HEK293 (cell line): ENCODE results near the gene OGFRL1.

ENCODE experiments used
- CTCF ChIA-PET: fragments of 350-600 bp; formaldehyde crosslinking; extraction: SDS; loops from one replicate; lab custom pipeline; 2021; ENCODE audit warnings: antibody characterized with exemption; lab: Yijun Ruan, JAX
- POLR2A ChIA-PET: fragments of 300-600 bp; formaldehyde crosslinking; extraction: SDS; loops from one replicate; lab custom pipeline; 2020; ENCODE audit warnings: antibody characterized with exemption, inconsistent platforms; lab: Yijun Ruan, JAX
- H3K27ac ChIP-seq: fragments of 200-500 bp; sonication (Bioruptor generic); 2 replicates; pipeline ENCODE4 v1.5.1; 2014; ENCODE audit warnings: low read depth, low read length, control low read depth, inconsistent platforms; ENCODE audit errors: extremely low read depth
- H3K36me3 ChIP-seq, 2 experiments: fragments of 200-500 bp in 1 of 2; sonication (Bioruptor generic) in 1 of 2; 1 replicate in 1 of 2; 2 replicates in 1 of 2; pipeline ENCODE4 v1.5.1; 2014 to 2017; ENCODE audit warnings: inconsistent platforms in 2 of 2, low read length in 2 of 2; ENCODE audit not compliant: control insufficient read depth in 2 of 2, insufficient read depth in 1 of 2
- H3K4me1 ChIP-seq: fragments of 200-500 bp; sonication (Bioruptor generic); 2 replicates; pipeline ENCODE4 v1.5.1; 2014; ENCODE audit warnings: mild to moderate bottlenecking, low read length, inconsistent platforms; ENCODE audit not compliant: control insufficient read depth, insufficient read depth
- H3K4me3 ChIP-seq: 2 replicates; pipeline ENCODE4 v1.5.1; 2011; ENCODE audit warnings: low read depth, mild to moderate bottlenecking, control low read depth, low read length, moderate library complexity
- H3K9me3 ChIP-seq: fragments of 200-500 bp; sonication (Bioruptor generic); 2 replicates; pipeline ENCODE4 v1.5.1; 2014; ENCODE audit warnings: low read depth, low read length, inconsistent platforms; ENCODE audit not compliant: control insufficient read depth, insufficient read depth
- BCL11B ChIP-seq: fragments of 450-650 bp; formaldehyde crosslinking; IDR thresholded peaks from 2 replicates; pipeline ENCODE4 v1.5.1; 2016; ENCODE audit warnings: low read depth, missing biosample characterization, missing genetic modification characterization
- EGR2 ChIP-seq: fragments of 450-650 bp; formaldehyde crosslinking; IDR thresholded peaks from 2 replicates; pipeline ENCODE4 v1.5.1; 2016; ENCODE audit warnings: low read depth, missing biosample characterization, missing genetic modification characterization
- GLIS1 ChIP-seq: fragments of 450-650 bp; formaldehyde crosslinking; IDR thresholded peaks from 2 replicates; pipeline ENCODE4 v1.5.1; 2016; ENCODE audit warnings: missing biosample characterization, missing genetic modification characterization
- GLIS2 ChIP-seq: fragments of 450-650 bp; formaldehyde crosslinking; IDR thresholded peaks from 2 replicates; pipeline ENCODE4 v1.5.1; 2016; ENCODE audit warnings: missing biosample characterization, missing genetic modification characterization
- KLF7 ChIP-seq: fragments of 450-650 bp; formaldehyde crosslinking; IDR thresholded peaks from 2 replicates; pipeline ENCODE4 v1.5.1; 2016; ENCODE audit warnings: missing biosample characterization, missing genetic modification characterization, borderline replicate concordance
- OVOL3 ChIP-seq: fragments of 450-650 bp; formaldehyde crosslinking; IDR thresholded peaks from 2 replicates; pipeline ENCODE4 v1.5.1; 2016; ENCODE audit warnings: missing biosample characterization, missing genetic modification characterization
- YY1 ChIP-seq: fragments of 450-650 bp; formaldehyde crosslinking; IDR thresholded peaks from 2 replicates; pipeline ENCODE4 v1.5.1; 2018; ENCODE audit warnings: missing biosample characterization, missing genetic modification characterization
- YY2 ChIP-seq: fragments of 450-650 bp; formaldehyde crosslinking; IDR thresholded peaks from 2 replicates; pipeline ENCODE4 v1.5.1; 2016; ENCODE audit warnings: missing biosample characterization, missing genetic modification characterization
- ZFP69B ChIP-seq: fragments of 450-650 bp; formaldehyde crosslinking; IDR thresholded peaks from 2 replicates; pipeline ENCODE4 v1.5.1; 2016; ENCODE audit warnings: missing biosample characterization, missing genetic modification characterization
- ZNF175 ChIP-seq: fragments of 450-650 bp; formaldehyde crosslinking; IDR thresholded peaks from 2 replicates; pipeline ENCODE4 v1.5.1; 2016; ENCODE audit warnings: missing biosample characterization, missing genetic modification characterization
- ZNF19 ChIP-seq: fragments of 450-650 bp; formaldehyde crosslinking; IDR thresholded peaks from 2 replicates; pipeline ENCODE4; 2016; ENCODE audit warnings: missing biosample characterization, missing genetic modification characterization, low read depth
- ZNF362 ChIP-seq: fragments of 450-650 bp; formaldehyde crosslinking; IDR thresholded peaks from 2 replicates; pipeline ENCODE4 v1.5.1; 2016; ENCODE audit warnings: missing biosample characterization, missing genetic modification characterization
- ZNF423 ChIP-seq: fragments of 450-650 bp; formaldehyde crosslinking; IDR thresholded peaks from 2 replicates; pipeline ENCODE4 v1.5.1; 2016; ENCODE audit warnings: missing biosample characterization, missing genetic modification characterization
- ZNF544 ChIP-seq: fragments of 450-650 bp; formaldehyde crosslinking; IDR thresholded peaks from 2 replicates; pipeline ENCODE4 v1.5.0; 2017; ENCODE audit warnings: missing biosample characterization, missing genetic modification characterization
- ZNF747 ChIP-seq: fragments of 450-650 bp; formaldehyde crosslinking; IDR thresholded peaks from 2 replicates; pipeline ENCODE4 v1.5.1; 2016; ENCODE audit warnings: missing biosample characterization, missing genetic modification characterization
- TF ChIP-seq, protein P1 (sequence below): fragments of 450-650 bp; formaldehyde crosslinking; conservative IDR thresholded peaks from 2 replicates; pipeline ENCODE4 v1.5.1; 2016; ENCODE audit warnings: low read depth, missing biosample characterization, missing genetic modification characterization
- TF ChIP-seq, protein P2 (sequence below): fragments of 450-650 bp; formaldehyde crosslinking; IDR thresholded peaks from 2 replicates; pipeline ENCODE4 v1.5.1; 2016; ENCODE audit warnings: missing biosample characterization, missing genetic modification characterization
- TF ChIP-seq, protein P3 (sequence below): fragments of 450-650 bp; formaldehyde crosslinking; IDR thresholded peaks from 2 replicates; pipeline ENCODE4 v1.5.1; 2016; ENCODE audit warnings: missing biosample characterization, missing genetic modification characterization

Gene OGFRL1

DNA sequence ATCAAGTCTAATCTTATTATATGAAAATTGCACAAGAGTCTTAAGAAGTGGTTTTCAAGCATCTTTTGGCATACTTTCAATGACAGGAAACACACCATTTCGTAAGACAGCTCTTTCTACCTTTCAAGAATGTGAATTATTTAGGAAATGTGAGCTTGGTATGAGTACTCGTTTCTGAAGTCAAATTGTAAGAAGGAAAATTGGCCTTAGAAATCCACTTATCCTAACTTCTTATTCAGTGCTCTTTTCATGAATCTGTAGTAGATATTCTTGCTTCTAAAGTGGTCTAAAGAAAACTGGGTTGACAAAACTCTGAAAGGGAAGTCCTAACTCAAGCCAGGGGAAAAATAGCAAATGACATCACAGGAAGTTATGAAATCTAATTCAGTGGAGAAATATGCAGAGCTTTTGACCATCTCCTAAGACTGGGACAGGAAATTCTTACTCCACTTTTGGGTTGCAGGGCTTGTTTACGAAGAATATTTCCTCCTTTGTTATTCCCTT lies 38.5 kb upstream of the OGFRL1 start:
- no peaks in the 10 kb centered on the region for H3K36me3 ChIP-seq
- ChIA-PET CTCF (interaction anchor here (0.9 kb wide), 1 partner anchor 59 kb away, joined by 6 read pairs; no protein-coding TSS in a partner anchor), POLR2A (no interaction called here)
- H3K4me3 ChIP-seq = no peak overlapping the region
- peaks cover 4% of the 10 kb centered on the region; the same call in 1 of the 2 replicates for H3K4me1 ChIP-seq
- TF ChIP-seq, protein P1, sequence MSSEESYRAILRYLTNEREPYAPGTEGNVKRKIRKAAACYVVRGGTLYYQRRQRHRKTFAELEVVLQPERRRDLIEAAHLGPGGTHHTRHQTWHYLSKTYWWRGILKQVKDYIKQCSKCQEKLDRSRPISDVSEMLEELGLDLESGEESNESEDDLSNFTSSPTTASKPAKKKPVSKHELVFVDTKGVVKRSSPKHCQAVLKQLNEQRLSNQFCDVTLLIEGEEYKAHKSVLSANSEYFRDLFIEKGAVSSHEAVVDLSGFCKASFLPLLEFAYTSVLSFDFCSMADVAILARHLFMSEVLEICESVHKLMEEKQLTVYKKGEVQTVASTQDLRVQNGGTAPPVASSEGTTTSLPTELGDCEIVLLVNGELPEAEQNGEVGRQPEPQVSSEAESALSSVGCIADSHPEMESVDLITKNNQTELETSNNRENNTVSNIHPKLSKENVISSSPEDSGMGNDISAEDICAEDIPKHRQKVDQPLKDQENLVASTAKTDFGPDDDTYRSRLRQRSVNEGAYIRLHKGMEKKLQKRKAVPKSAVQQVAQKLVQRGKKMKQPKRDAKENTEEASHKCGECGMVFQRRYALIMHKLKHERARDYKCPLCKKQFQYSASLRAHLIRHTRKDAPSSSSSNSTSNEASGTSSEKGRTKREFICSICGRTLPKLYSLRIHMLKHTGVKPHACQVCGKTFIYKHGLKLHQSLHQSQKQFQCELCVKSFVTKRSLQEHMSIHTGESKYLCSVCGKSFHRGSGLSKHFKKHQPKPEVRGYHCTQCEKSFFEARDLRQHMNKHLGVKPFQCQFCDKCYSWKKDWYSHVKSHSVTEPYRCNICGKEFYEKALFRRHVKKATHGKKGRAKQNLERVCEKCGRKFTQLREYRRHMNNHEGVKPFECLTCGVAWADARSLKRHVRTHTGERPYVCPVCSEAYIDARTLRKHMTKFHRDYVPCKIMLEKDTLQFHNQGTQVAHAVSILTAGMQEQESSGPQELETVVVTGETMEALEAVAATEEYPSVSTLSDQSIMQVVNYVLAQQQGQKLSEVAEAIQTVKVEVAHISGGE (tag by site-specific recombination) = no peak
- TF ChIP-seq GLIS2 (no peak), ZNF19 (tag by site-specific recombination) (no peak), ZNF544 (tag by site-specific recombination) (no peak), OVOL3 (no peak), ZNF747 (tag by site-specific recombination) (no peak), BCL11B (tag by site-specific recombination) (no peak), EGR2 (tag by site-specific recombination) (no peak), ZNF423 (tag by site-specific recombination) (no peak)
- H3K27ac ChIP-seq = no peak overlapping the region
- no peaks in the 10 kb centered on the region for H3K9me3 ChIP-seq

GRCh38 chr6:71252410-71252809 lies 36.2 kb upstream of the OGFRL1 start:
- ChIA-PET POLR2A (no interaction called here), CTCF (no interaction called here)
- Histone ChIP-seq H3K4me3 (no peak overlapping the region), H3K9me3 (no peaks in the 10 kb centered on the region), H3K36me3 (no peaks in the 10 kb centered on the region), H3K4me1 (peaks cover 4% of the 10 kb centered on the region; the same call in 1 of the 2 replicates), H3K27ac (no peak overlapping the region)
- TF ChIP-seq KLF7 (tag by site-specific recombination) = no peak
- peak; percentile 23; the same call in 1 of the 2 replicates for TF ChIP-seq ZNF362 (tag by site-specific recombination)

DNA sequence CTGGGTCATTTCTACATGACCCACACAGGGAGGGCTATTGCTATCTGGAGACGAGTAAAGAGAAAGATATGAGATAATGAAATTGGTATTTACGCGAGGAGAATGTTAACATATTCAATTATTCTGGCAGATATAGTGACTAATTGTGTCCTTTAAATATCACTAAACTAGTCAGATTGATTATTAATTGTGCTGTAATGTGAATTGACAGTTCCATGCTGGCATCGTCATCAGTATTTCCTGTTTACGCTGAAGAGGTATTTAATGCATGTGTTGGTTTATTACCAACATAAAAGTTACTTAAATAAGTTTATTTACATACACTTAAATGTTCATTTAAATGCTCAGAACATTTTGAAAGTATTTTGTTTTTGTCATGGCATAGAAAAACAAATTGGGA lies 35.7 kb upstream of the OGFRL1 start:
- no peak overlapping the region for H3K4me3 ChIP-seq
- CTCF ChIA-PET = interaction anchor here (0.7 kb wide), 1 partner anchor 528 kb away, joined by 4 read pairs; no protein-coding TSS in a partner anchor
- H3K4me1 ChIP-seq = peaks cover 4% of the 10 kb centered on the region; the same call in 1 of the 2 replicates
- H3K36me3 ChIP-seq = no peaks in the 10 kb centered on the region
- no peak overlapping the region for H3K27ac ChIP-seq
- TF ChIP-seq YY1 (tag by site-specific recombination) (no peak), GLIS1 (tag by site-specific recombination) (no peak), YY2 (tag by site-specific recombination) (no peak), ZNF175 (tag by site-specific recombination) (no peak), ZNF423 (tag by site-specific recombination) (no peak), BCL11B (tag by site-specific recombination) (no peak), ZFP69B (tag by site-specific recombination) (no peak)
- TF ChIP-seq, protein P2, sequence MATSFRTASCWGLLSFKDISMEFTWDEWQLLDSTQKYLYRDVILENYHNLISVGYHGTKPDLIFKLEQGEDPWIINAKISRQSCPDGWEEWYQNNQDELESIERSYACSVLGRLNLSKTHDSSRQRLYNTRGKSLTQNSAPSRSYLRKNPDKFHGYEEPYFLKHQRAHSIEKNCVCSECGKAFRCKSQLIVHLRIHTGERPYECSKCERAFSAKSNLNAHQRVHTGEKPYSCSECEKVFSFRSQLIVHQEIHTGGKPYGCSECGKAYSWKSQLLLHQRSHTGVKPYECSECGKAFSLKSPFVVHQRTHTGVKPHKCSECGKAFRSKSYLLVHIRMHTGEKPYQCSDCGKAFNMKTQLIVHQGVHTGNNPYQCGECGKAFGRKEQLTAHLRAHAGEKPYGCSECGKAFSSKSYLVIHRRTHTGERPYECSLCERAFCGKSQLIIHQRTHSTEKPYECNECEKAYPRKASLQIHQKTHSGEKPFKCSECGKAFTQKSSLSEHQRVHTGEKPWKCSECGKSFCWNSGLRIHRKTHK (tag by site-specific recombination) = no peak
- TF ChIP-seq, protein P3, sequence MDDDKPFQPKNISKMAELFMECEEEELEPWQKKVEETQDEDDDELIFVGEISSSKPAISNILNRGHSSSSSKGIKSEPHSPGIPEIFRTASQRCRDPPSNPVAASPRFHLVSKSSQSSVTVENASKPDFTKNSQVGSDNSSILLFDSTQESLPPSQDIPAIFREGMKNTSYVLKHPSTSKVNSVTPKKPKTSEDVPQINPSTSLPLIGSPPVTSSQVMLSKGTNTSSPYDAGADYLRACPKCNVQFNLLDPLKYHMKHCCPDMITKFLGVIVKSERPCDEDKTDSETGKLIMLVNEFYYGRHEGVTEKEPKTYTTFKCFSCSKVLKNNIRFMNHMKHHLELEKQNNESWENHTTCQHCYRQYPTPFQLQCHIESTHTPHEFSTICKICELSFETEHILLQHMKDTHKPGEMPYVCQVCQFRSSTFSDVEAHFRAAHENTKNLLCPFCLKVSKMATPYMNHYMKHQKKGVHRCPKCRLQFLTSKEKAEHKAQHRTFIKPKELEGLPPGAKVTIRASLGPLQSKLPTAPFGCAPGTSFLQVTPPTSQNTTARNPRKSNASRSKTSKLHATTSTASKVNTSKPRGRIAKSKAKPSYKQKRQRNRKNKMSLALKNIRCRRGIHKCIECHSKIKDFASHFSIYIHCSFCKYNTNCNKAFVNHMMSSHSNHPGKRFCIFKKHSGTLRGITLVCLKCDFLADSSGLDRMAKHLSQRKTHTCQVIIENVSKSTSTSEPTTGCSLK (tag by site-specific recombination) = no peak
- POLR2A ChIA-PET = no interaction called here
- H3K9me3 ChIP-seq = no peaks in the 10 kb centered on the region
